ENCODE data around the gene NTN5. TPM values are rescaled to one million over a fixed set of nuclear protein-coding genes. Genes with fewer than 3 reads are reported as not detected.

The NTN5 gene
- polyA plus RNA-seq, 6 donors from 2014 or later, result not detected

GRCh38 chr19:48614436-48615230 is 58.2 kb downstream of the NTN5 start, which contains the start of gene FAM83E:
Gene FAM83E (minus strand): TSS chr19:48615076. CDS start chr19:48613372, 1,704 bp downstream.
- peak within 1 kb of the TSS in 5 of 6 donors; percentile 70 to 88 (median 73) for H3K27ac Mint-ChIP-seq
- DNase-seq (no peak), ATAC-seq (ENCODE audit: low read depth in 2 of 2) (no peak)
- no peaks in the 10 kb centered on the region for H3K36me3 Mint-ChIP-seq
- H3K27me3 Mint-ChIP-seq, result no peaks in the 10 kb centered on the region
- peaks cover 34 to 36% (median 35%) of the 10 kb centered on the region in 3 donors for H3K4me1 Mint-ChIP-seq
- H3K4me3 Mint-ChIP-seq, result peak within 1 kb of the TSS in 6 of 8 donors; percentile 15 to 73 (median 52)
- H3K9me3 Mint-ChIP-seq, result no peaks in the 10 kb centered on the region

GRCh38 chr19:48613852-48614435 is 58.9 kb downstream of the NTN5 start:
- Mint-ChIP-seq H3K4me1 (peaks cover 32 to 36% (median 33%) of the 10 kb centered on the region in 3 donors), H3K9me3 (no peaks in the 10 kb centered on the region), H3K27ac (peak overlapping the region in 4 of 6 donors; percentile 70 to 83 (median 72)), H3K36me3 (no peaks in the 10 kb centered on the region), H3K4me3 (peak overlapping the region in 2 of 8 donors; percentile 39 to 48), H3K27me3 (no peaks in the 10 kb centered on the region)
- no peak for DNase-seq
- no peak for ATAC-seq (ENCODE audit: low read depth in 2 of 2)

DNA sequence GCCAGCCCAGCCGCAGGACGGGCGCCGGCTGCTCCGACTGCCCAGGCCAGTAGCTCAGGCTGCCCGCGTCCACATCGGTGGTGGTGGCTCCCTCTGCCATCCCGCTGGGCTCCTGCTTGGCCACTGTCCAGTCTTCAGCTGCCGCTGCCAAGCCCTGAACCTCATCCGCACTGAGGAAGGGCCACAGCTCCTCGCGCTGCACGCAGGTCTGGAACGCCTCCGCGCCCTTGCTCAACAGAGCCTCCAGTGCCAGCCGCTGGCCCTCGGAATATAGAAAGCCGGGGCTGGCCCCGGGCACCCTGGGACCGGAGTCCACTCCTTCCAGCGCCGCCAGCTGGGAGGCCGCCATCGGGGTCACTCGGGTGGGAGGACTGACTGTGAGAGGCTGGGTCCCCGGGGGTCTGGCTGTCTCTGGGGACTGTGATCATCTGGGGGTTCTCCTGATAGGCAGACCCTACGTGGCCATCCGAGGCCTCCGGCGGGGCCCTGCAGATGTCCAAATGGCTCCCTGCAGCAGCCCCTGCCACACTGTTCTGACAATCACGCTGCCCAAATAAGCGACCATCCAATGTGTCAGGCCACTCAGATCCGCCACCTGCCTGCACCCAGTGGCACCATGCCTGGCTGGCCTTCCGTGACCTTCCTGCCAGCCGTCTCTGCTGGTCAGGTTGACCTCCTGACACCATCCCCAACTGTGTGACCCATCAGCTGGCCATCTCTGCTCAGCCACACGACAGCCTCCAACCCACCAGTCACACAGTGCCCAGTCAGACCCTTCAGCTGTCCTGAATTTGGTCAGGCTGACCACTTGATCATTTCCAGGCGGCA is 59.6 kb downstream of the NTN5 start:
- Mint-ChIP-seq H3K36me3 (no peaks in the 10 kb centered on the region), H3K27me3 (no peaks in the 10 kb centered on the region), H3K27ac (peak overlapping the region in 1 of 6 donors; percentile 34), H3K4me3 (peak overlapping the region in 1 of 8 donors; percentile 44), H3K9me3 (no peaks in the 10 kb centered on the region), H3K4me1 (peaks cover 32 to 38% (median 34%) of the 10 kb centered on the region in 3 donors)
- no peak for DNase-seq
- no peak for ATAC-seq (ENCODE audit: low read depth in 2 of 2)

GRCh38 chr19:48611872-48612271 is 60.9 kb downstream of the NTN5 start:
- Mint-ChIP-seq H3K36me3 (no peaks in the 10 kb centered on the region), H3K27ac (peak overlapping the region in 1 of 6 donors; percentile 59), H3K9me3 (no peaks in the 10 kb centered on the region), H3K4me1 (peaks cover 21 to 30% (median 26%) of the 10 kb centered on the region in 3 donors), H3K27me3 (no peaks in the 10 kb centered on the region), H3K4me3 (peak overlapping the region in 1 of 8 donors; percentile 25)
- no peak for ATAC-seq (ENCODE audit: low read depth in 2 of 2)
- DNase-seq, result no peak

Other genes with a start within 250 kb of the NTN5 start
- 10 to 100 TPM; 27.8 to 44.8 (median 37.1) TPM for gene GRWD1, start 227.0 kb downstream of the NTN5 start, polyA plus RNA-seq (ENCODE audit: low read depth in 6 of 6)
- under 1 TPM in 5 of 6 donors, not detected in 1; 0.12 to 0.72 (median 0.24) TPM for gene KCNJ14, start 217.4 kb downstream of the NTN5 start, polyA plus RNA-seq (ENCODE audit: low read depth in 6 of 6)
- gene CYTH2, start 203.6 kb downstream of the NTN5 start, polyA plus RNA-seq (ENCODE audit: low read depth in 6 of 6), result 10 to 100 TPM in 5 of 6 donors, 1 to 10 TPM in 1; 10.0 to 29.9 (median 20.3) TPM
- not detected for gene LMTK3, start 161.2 kb downstream of the NTN5 start, polyA plus RNA-seq (ENCODE audit: low read depth in 6 of 6)
- gene SULT2B1, start 120.8 kb downstream of the NTN5 start, polyA plus RNA-seq (ENCODE audit: low read depth in 6 of 6), result not detected
- gene SPACA4, start 66.3 kb downstream of the NTN5 start, polyA plus RNA-seq (ENCODE audit: low read depth in 6 of 6), result not detected
- under 1 TPM in 1 of 6 donors, not detected in 5; 0.18 TPM for gene FAM83E, start 57.9 kb downstream of the NTN5 start, polyA plus RNA-seq (ENCODE audit: low read depth in 6 of 6)
- gene RPL18, start 53.8 kb downstream of the NTN5 start, polyA plus RNA-seq (ENCODE audit: low read depth in 6 of 6), result 1,000 to 10,000 TPM; 1,850 to 2,706 (median 2,170) TPM
- gene SPHK2, start 53.5 kb downstream of the NTN5 start, polyA plus RNA-seq (ENCODE audit: low read depth in 6 of 6), result 10 to 100 TPM in 4 of 6 donors, 1 to 10 TPM in 2; 5.6 to 16.5 (median 10.8) TPM
- gene DBP, start 35.6 kb downstream of the NTN5 start, polyA plus RNA-seq (ENCODE audit: low read depth in 6 of 6), result 10 to 100 TPM; 27.6 to 73.8 (median 46.4) TPM
- 10 to 100 TPM in 3 of 6 donors, 1 to 10 TPM in 3; 2.8 to 15.2 (median 10.6) TPM for gene CA11, start 26.8 kb downstream of the NTN5 start, polyA plus RNA-seq (ENCODE audit: low read depth in 6 of 6)
- gene FUT2, start 23.0 kb upstream of the NTN5 start, polyA plus RNA-seq (ENCODE audit: low read depth in 6 of 6), result under 1 TPM in 3 of 6 donors, not detected in 3; 0.11 to 0.26 (median 0.17) TPM
- under 1 TPM in 5 of 6 donors, not detected in 1; 0.21 to 0.70 (median 0.31) TPM for gene MAMSTR, start 46.7 kb upstream of the NTN5 start, polyA plus RNA-seq (ENCODE audit: low read depth in 6 of 6)
- gene RASIP1, start 67.6 kb upstream of the NTN5 start, polyA plus RNA-seq (ENCODE audit: low read depth in 6 of 6), result under 1 TPM in 1 of 6 donors, not detected in 5; 0.48 TPM
- gene IZUMO1, start 73.9 kb upstream of the NTN5 start, polyA plus RNA-seq (ENCODE audit: low read depth in 6 of 6), result not detected
- not detected for gene FUT1, start 79.6 kb upstream of the NTN5 start, polyA plus RNA-seq (ENCODE audit: low read depth in 6 of 6)
- gene FGF21, start 82.5 kb upstream of the NTN5 start, polyA plus RNA-seq (ENCODE audit: low read depth in 6 of 6), result not detected
- gene BCAT2, start 138.0 kb upstream of the NTN5 start, polyA plus RNA-seq (ENCODE audit: low read depth in 6 of 6), result 10 to 100 TPM; 16.3 to 29.5 (median 22.2) TPM
- 1 to 10 TPM in 4 of 6 donors, under 1 TPM in 1, not detected in 1; 1.00 to 3.3 (median 1.4) TPM for gene HSD17B14, start 163.5 kb upstream of the NTN5 start, polyA plus RNA-seq (ENCODE audit: low read depth in 6 of 6)
- gene PLEKHA4, start 195.6 kb upstream of the NTN5 start, polyA plus RNA-seq (ENCODE audit: low read depth in 6 of 6), result 10 to 100 TPM in 1 of 6 donors, 1 to 10 TPM in 5; 4.4 to 15.3 (median 8.7) TPM
- gene PPP1R15A, start 199.4 kb upstream of the NTN5 start, polyA plus RNA-seq (ENCODE audit: low read depth in 6 of 6), result 100 to 1,000 TPM in 5 of 6 donors, 10 to 100 TPM in 1; 98.9 to 436 (median 172) TPM
- gene TULP2, start 225.7 kb upstream of the NTN5 start, polyA plus RNA-seq (ENCODE audit: low read depth in 6 of 6), result not detected
- 10 to 100 TPM; 48.8 to 90.6 (median 54.6) TPM for gene NUCB1, start 227.3 kb upstream of the NTN5 start, polyA plus RNA-seq (ENCODE audit: low read depth in 6 of 6)

Data from naive B cell (primary cell).